ENCODE results near the gene VAMP8.

VAMP8 gene

GRCh38 chr2:85577386-85578242 is at the start of gene VAMP8:
TSS of gene VAMP8 (plus strand) at chr2:85577586. CDS start at chr2:85577647, 61 bp downstream.
- peaks cover 1% of the 10 kb centered on the region; the same call in 1 of the 2 replicates for H3K27me3 ChIP-seq (ENCODE audit: control insufficient read depth, low read length)
- no peak for TF ChIP-seq EZH2phosphoT487 (IDR thresholded peaks at IDR 0.05; ENCODE audit: borderline replicate concordance, low read length)
- TF ChIP-seq CTCF (IDR thresholded peaks at IDR 0.05; ENCODE audit: low read depth, low read length, poor library complexity, severe bottlenecking): no peak
- H3K36me3 ChIP-seq (ENCODE audit: control insufficient read depth, low read length): peaks cover 40% of the 10 kb centered on the region
- peak within 1 kb of the TSS; percentile 62 for H3K27ac ChIP-seq (ENCODE audit: low read depth, low read length)
- H3K4me3 ChIP-seq (ENCODE audit: low read length): peak within 1 kb of the TSS; percentile 99
- H3K4me1 ChIP-seq (ENCODE audit: control insufficient read depth, low read length): peaks cover 28% of the 10 kb centered on the region
- H3K4me2 ChIP-seq (ENCODE audit: low read length): peak within 1 kb of the TSS; percentile 99
- peaks cover 31% of the 10 kb centered on the region for H3K79me2 ChIP-seq (ENCODE audit: control insufficient read depth, low read length)
- no peaks in the 10 kb centered on the region for H3K9me2 ChIP-seq (replicated peaks; ENCODE audit: control insufficient read depth, low read length)
- no peaks in the 10 kb centered on the region for H3K9me3 ChIP-seq (ENCODE audit: control insufficient read depth, insufficient read depth, low read length)
- H4K20me1 ChIP-seq (ENCODE audit: control insufficient read depth, insufficient read depth, low read depth, low read length): no peaks in the 10 kb centered on the region
- no peaks in the 10 kb centered on the region for H3F3A ChIP-seq (ENCODE audit: control insufficient read depth, insufficient read depth)

GRCh38 chr2:85527787-85528186 is 49.6 kb upstream of the VAMP8 start:
- Histone ChIP-seq H3K27ac (ENCODE audit: low read depth, low read length) (no peak overlapping the region), H3K9me3 (ENCODE audit: control insufficient read depth, insufficient read depth, low read length) (no peaks in the 10 kb centered on the region), H3F3A (ENCODE audit: control insufficient read depth, insufficient read depth) (no peaks in the 10 kb centered on the region), H3K9me2 (replicated peaks; ENCODE audit: control insufficient read depth, low read length) (no peaks in the 10 kb centered on the region), H3K4me3 (ENCODE audit: low read length) (no peak overlapping the region), H3K36me3 (ENCODE audit: control insufficient read depth, low read length) (no peaks in the 10 kb centered on the region), H3K79me2 (ENCODE audit: control insufficient read depth, low read length) (no peaks in the 10 kb centered on the region), H3K4me2 (ENCODE audit: low read length) (no peak overlapping the region), H3K27me3 (ENCODE audit: control insufficient read depth, low read length) (peaks cover 24% of the 10 kb centered on the region), H4K20me1 (ENCODE audit: control insufficient read depth, insufficient read depth, low read depth, low read length) (no peaks in the 10 kb centered on the region), H3K4me1 (ENCODE audit: control insufficient read depth, low read length) (peaks cover 11% of the 10 kb centered on the region)
- TF ChIP-seq EZH2phosphoT487 (IDR thresholded peaks at IDR 0.05; ENCODE audit: borderline replicate concordance, low read length): no peak

GRCh38 chr2:85528355-85528754 is 49.0 kb upstream of the VAMP8 start:
- Histone ChIP-seq H3K4me1 (ENCODE audit: control insufficient read depth, low read length) (peaks cover 11% of the 10 kb centered on the region), H3K4me3 (ENCODE audit: low read length) (no peak overlapping the region), H4K20me1 (ENCODE audit: control insufficient read depth, insufficient read depth, low read depth, low read length) (no peaks in the 10 kb centered on the region), H3K9me2 (replicated peaks; ENCODE audit: control insufficient read depth, low read length) (no peaks in the 10 kb centered on the region), H3K27ac (ENCODE audit: low read depth, low read length) (no peak overlapping the region), H3K79me2 (ENCODE audit: control insufficient read depth, low read length) (no peaks in the 10 kb centered on the region), H3F3A (ENCODE audit: control insufficient read depth, insufficient read depth) (no peaks in the 10 kb centered on the region), H3K36me3 (ENCODE audit: control insufficient read depth, low read length) (no peaks in the 10 kb centered on the region), H3K9me3 (ENCODE audit: control insufficient read depth, insufficient read depth, low read length) (no peaks in the 10 kb centered on the region), H3K27me3 (ENCODE audit: control insufficient read depth, low read length) (peaks cover 24% of the 10 kb centered on the region), H3K4me2 (ENCODE audit: low read length) (no peak overlapping the region)
- TF ChIP-seq CTCF (IDR thresholded peaks at IDR 0.05; ENCODE audit: low read depth, low read length, poor library complexity, severe bottlenecking): no peak
- no peak for TF ChIP-seq EZH2phosphoT487 (IDR thresholded peaks at IDR 0.05; ENCODE audit: borderline replicate concordance, low read length)

GRCh38 chr2:85529809-85530208 is 47.6 kb upstream of the VAMP8 start:
- Histone ChIP-seq H3K27me3 (ENCODE audit: control insufficient read depth, low read length) (peaks cover 24% of the 10 kb centered on the region), H4K20me1 (ENCODE audit: control insufficient read depth, insufficient read depth, low read depth, low read length) (no peaks in the 10 kb centered on the region), H3K4me2 (ENCODE audit: low read length) (no peak overlapping the region), H3K27ac (ENCODE audit: low read depth, low read length) (no peak overlapping the region), H3K4me3 (ENCODE audit: low read length) (no peak overlapping the region), H3K9me2 (replicated peaks; ENCODE audit: control insufficient read depth, low read length) (no peaks in the 10 kb centered on the region), H3F3A (ENCODE audit: control insufficient read depth, insufficient read depth) (peaks cover 4% of the 10 kb centered on the region; the same call in 1 of the 2 replicates), H3K9me3 (ENCODE audit: control insufficient read depth, insufficient read depth, low read length) (no peaks in the 10 kb centered on the region), H3K4me1 (ENCODE audit: control insufficient read depth, low read length) (peaks cover 7% of the 10 kb centered on the region), H3K36me3 (ENCODE audit: control insufficient read depth, low read length) (no peaks in the 10 kb centered on the region), H3K79me2 (ENCODE audit: control insufficient read depth, low read length) (no peaks in the 10 kb centered on the region)
- no peak for TF ChIP-seq CTCF (IDR thresholded peaks at IDR 0.05; ENCODE audit: low read depth, low read length, poor library complexity, severe bottlenecking)
- no peak for TF ChIP-seq EZH2phosphoT487 (IDR thresholded peaks at IDR 0.05; ENCODE audit: borderline replicate concordance, low read length)

Data from DOHH2 (cell line).